ENCODE data around the gene TMEM181.

GRCh38 chr6:158597565-158597964, 37.7 kb downstream of the TMEM181 start:
- TF ChIP-seq CREB1 (CRISPR knock-in tag; IDR thresholded peaks at IDR 0.05; ENCODE audit: low read depth), result no peak
- no peak for TF ChIP-seq JUNB (IDR thresholded peaks at IDR 0.05; ENCODE audit: unreplicated experiment)
- no peak for TF ChIP-seq CTCF (conservative IDR thresholded peaks at IDR 0.05; ENCODE audit: low read depth in 2 of 2)
- TF ChIP-seq EZH2 (IDR thresholded peaks at IDR 0.05; ENCODE audit: low read depth, unreplicated experiment), result no peak
- no peak for TF ChIP-seq NANOG (IDR thresholded peaks at IDR 0.05; ENCODE audit: borderline replicate concordance)
- TF ChIP-seq, protein P1, sequence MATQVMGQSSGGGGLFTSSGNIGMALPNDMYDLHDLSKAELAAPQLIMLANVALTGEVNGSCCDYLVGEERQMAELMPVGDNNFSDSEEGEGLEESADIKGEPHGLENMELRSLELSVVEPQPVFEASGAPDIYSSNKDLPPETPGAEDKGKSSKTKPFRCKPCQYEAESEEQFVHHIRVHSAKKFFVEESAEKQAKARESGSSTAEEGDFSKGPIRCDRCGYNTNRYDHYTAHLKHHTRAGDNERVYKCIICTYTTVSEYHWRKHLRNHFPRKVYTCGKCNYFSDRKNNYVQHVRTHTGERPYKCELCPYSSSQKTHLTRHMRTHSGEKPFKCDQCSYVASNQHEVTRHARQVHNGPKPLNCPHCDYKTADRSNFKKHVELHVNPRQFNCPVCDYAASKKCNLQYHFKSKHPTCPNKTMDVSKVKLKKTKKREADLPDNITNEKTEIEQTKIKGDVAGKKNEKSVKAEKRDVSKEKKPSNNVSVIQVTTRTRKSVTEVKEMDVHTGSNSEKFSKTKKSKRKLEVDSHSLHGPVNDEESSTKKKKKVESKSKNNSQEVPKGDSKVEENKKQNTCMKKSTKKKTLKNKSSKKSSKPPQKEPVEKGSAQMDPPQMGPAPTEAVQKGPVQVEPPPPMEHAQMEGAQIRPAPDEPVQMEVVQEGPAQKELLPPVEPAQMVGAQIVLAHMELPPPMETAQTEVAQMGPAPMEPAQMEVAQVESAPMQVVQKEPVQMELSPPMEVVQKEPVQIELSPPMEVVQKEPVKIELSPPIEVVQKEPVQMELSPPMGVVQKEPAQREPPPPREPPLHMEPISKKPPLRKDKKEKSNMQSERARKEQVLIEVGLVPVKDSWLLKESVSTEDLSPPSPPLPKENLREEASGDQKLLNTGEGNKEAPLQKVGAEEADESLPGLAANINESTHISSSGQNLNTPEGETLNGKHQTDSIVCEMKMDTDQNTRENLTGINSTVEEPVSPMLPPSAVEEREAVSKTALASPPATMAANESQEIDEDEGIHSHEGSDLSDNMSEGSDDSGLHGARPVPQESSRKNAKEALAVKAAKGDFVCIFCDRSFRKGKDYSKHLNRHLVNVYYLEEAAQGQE (IDR thresholded peaks at IDR 0.05; ENCODE audit: unreplicated experiment), result no peak
- TF ChIP-seq POLR2AphosphoS5 (IDR thresholded peaks at IDR 0.05; ENCODE audit: low read depth), result no peak
- TF ChIP-seq EZH2phosphoT487 (IDR thresholded peaks at IDR 0.05; ENCODE audit: unreplicated experiment), result no peak
- TF ChIP-seq ZNF462 (CRISPR knock-in tag; IDR thresholded peaks at IDR 0.05), result no peak
- TF ChIP-seq ZNF331 (CRISPR knock-in tag; IDR thresholded peaks at IDR 0.05; ENCODE audit: low read depth), result no peak
- TF ChIP-seq ZNF114 (CRISPR knock-in tag; IDR thresholded peaks at IDR 0.05), result no peak

All from GM23338 (cell line).